ENCODE results near the gene EN1. TPM values are rescaled to one million over a fixed set of nuclear protein-coding genes. Genes with fewer than 3 reads are reported as not detected.

The EN1 gene
- total and polyA plus RNA-seq, 8 donors, result not detected

- intact Hi-C loops (cut with DNase I), result no loop called here
- peaks cover 3 to 68% (median 20%) of the 10 kb centered on the region in 4 donors for H3K27me3 ChIP-seq
- no peak for TF ChIP-seq CTCF (IDR thresholded peaks at IDR 0.05)
- 24 to 25% methylated on average over 47 of the region's 47 CpGs for WGBS, 2 donors
- peaks cover 0 to 7% (median 0%) of the 10 kb centered on the region in 3 donors for H3K4me1 ChIP-seq
- ATAC-seq (no peak), DNase-seq (no peak), FAIRE-seq (no peak)
- no peaks in the 10 kb centered on the region for H3K9me3 ChIP-seq
- H3K36me3 ChIP-seq, result no peaks in the 10 kb centered on the region
- H3K27ac ChIP-seq, result no peak overlapping the region
- H3K4me3 ChIP-seq, result peak overlapping the region in 2 of 4 donors; percentile 13 to 36
Measured at GRCh38 chr2:118841828-118842461, 5.5 kb downstream of the EN1 start.

- Histone ChIP-seq H3K4me3 (no peak overlapping the region), H3K27me3 (peaks cover 3 to 68% (median 20%) of the 10 kb centered on the region in 4 donors), H3K27ac (no peak overlapping the region), H3K9me3 (no peaks in the 10 kb centered on the region), H3K4me1 (peaks cover 0 to 7% (median 1%) of the 10 kb centered on the region in 3 donors), H3K36me3 (no peaks in the 10 kb centered on the region)
- no peak for FAIRE-seq
- no peak for ATAC-seq
- DNase-seq, result no peak
- no peak for TF ChIP-seq CTCF (IDR thresholded peaks at IDR 0.05)
- WGBS, 2 donors, result 69 to 81% methylated on average over 20 of the region's 20 CpGs
- intact Hi-C loops (cut with DNase I), result no loop called here
Measured at GRCh38 chr2:118841450-118841827, 6.0 kb downstream of the EN1 start.

- no peaks in the 10 kb centered on the region for H3K36me3 ChIP-seq
- DNase-seq (no peak), ATAC-seq (no peak), FAIRE-seq (no peak)
- H3K27ac ChIP-seq, result no peak overlapping the region
- peaks cover 0 to 10% (median 7%) of the 10 kb centered on the region in 3 donors for H3K4me1 ChIP-seq
- TF ChIP-seq CTCF (IDR thresholded peaks at IDR 0.05), result no peak
- intact Hi-C loops (cut with DNase I), result no loop called here
- WGBS, 2 donors, result 68 to 82% methylated on average over 6 of the region's 6 CpGs
- H3K27me3 ChIP-seq, result peaks cover 0 to 59% (median 14%) of the 10 kb centered on the region in 4 donors
- H3K9me3 ChIP-seq, result no peaks in the 10 kb centered on the region
- no peak overlapping the region for H3K4me3 ChIP-seq
Measured at GRCh38 chr2:118838741-118839455, 8.6 kb downstream of the EN1 start.

- TF ChIP-seq CTCF (IDR thresholded peaks at IDR 0.05), result no peak
- H3K4me1 ChIP-seq, result peaks cover 0 to 10% (median 3%) of the 10 kb centered on the region in 3 donors
- no peaks in the 10 kb centered on the region for H3K36me3 ChIP-seq
- FAIRE-seq, result no peak
- ATAC-seq, result no peak
- peaks cover 0 to 54% (median 11%) of the 10 kb centered on the region in 4 donors for H3K27me3 ChIP-seq
- no peak for DNase-seq
- no peaks in the 10 kb centered on the region for H3K9me3 ChIP-seq
- WGBS, 2 donors, result 64 to 73% methylated on average over 2 of the region's 2 CpGs
- H3K4me3 ChIP-seq, result no peak overlapping the region
- intact Hi-C loops (cut with DNase I), result no loop called here
- no peak overlapping the region for H3K27ac ChIP-seq
Measured at GRCh38 chr2:118837621-118838020, 9.8 kb downstream of the EN1 start.

- DNase-seq (no peak), FAIRE-seq (no peak), ATAC-seq (no peak)
- no peak overlapping the region for H3K4me3 ChIP-seq
- H3K27ac ChIP-seq, result no peak overlapping the region
- no peak for TF ChIP-seq CTCF (IDR thresholded peaks at IDR 0.05)
- intact Hi-C loops (cut with DNase I), result no loop called here
- no peaks in the 10 kb centered on the region for H3K36me3 ChIP-seq
- H3K9me3 ChIP-seq, result no peaks in the 10 kb centered on the region
- peaks cover 0 to 53% (median 9%) of the 10 kb centered on the region in 4 donors for H3K27me3 ChIP-seq
- 54 to 55% methylated on average over 9 of the region's 9 CpGs for WGBS, 2 donors
- H3K4me1 ChIP-seq, result peaks cover 0 to 10% (median 0%) of the 10 kb centered on the region in 3 donors
Measured at GRCh38 chr2:118837067-118837466, 10.4 kb downstream of the EN1 start.
